ENCODE results near the gene NAPB.
"Not testable (repeated sequence)": the region's sequence is repeated elsewhere in the genome, so short reads cannot be mapped to it uniquely, and the experiment has no call there.

NAPB gene

GRCh38 chr20:23366384-23366783 is 54.9 kb downstream of the NAPB start:
- DNase-seq = peak; percentile 84

GRCh38 chr20:23365390-23366165 is 55.7 kb downstream of the NAPB start:
- DNase-seq = no peak

- DNase-seq = no peak
These were observed 58.0 kb downstream of the NAPB start for GRCh38 chr20:23363257-23363649.

GRCh38 chr20:23362392-23363256 is 58.7 kb downstream of the NAPB start:
- peak; percentile 48 for DNase-seq

GRCh38 chr20:23361476-23362391 is 59.6 kb downstream of the NAPB start, which contains the start of gene GZF1:
Gene GZF1, plus strand, starts transcription at chr20:23362182. Its CDS starts 2,202 bp downstream, at chr20:23364384.
- DNase-seq = peak; percentile 98

GRCh38 chr20:23361119-23361475 is 60.2 kb downstream of the NAPB start:
- peak; percentile 60 for DNase-seq

GRCh38 chr20:23360531-23360930 is 60.8 kb downstream of the NAPB start:
- DNase-seq = no peak

GRCh38 chr20:23358923-23359593 is 62.2 kb downstream of the NAPB start:
- DNase-seq = no peak

GRCh38 chr20:23358563-23358906 is 62.8 kb downstream of the NAPB start:
- no peak for DNase-seq

GRCh38 chr20:23357767-23358562 is 63.3 kb downstream of the NAPB start:
- peak; percentile 100 for DNase-seq

- no peak for DNase-seq
These were observed 65.1 kb downstream of the NAPB start for GRCh38 chr20:23356203-23356602.

- peak; percentile 21 for DNase-seq
These were observed 70.1 kb downstream of the NAPB start for GRCh38 chr20:23350904-23351838.

- DNase-seq = peak; percentile 98
These were observed 70.9 kb downstream of the NAPB start, which contains the start of gene NXT1 for GRCh38 chr20:23350196-23350903. Gene NXT1, plus strand, starts transcription at chr20:23350791. Its CDS starts 3,251 bp downstream, at chr20:23354042.

- peak; percentile 38 for DNase-seq
These were observed 71.7 kb downstream of the NAPB start for GRCh38 chr20:23349338-23350195.

- DNase-seq = not testable (repeated sequence)
These were observed 72.8 kb downstream of the NAPB start for GRCh38 chr20:23348510-23348909.

GRCh38 chr20:23347791-23348190 is 73.5 kb downstream of the NAPB start:
- peak; percentile 42 for DNase-seq

- no peak for DNase-seq
These were observed 75.3 kb downstream of the NAPB start for GRCh38 chr20:23346002-23346401.

- DNase-seq = no peak
These were observed 77.0 kb downstream of the NAPB start for GRCh38 chr20:23344336-23344735.

- no peak for DNase-seq
These were observed 77.7 kb downstream of the NAPB start for GRCh38 chr20:23343590-23343989.

Measured in inflammatory macrophage treated with lipopolysaccharide for 4 hours (primary cell).